Measurements from ENCODE around the gene SLC12A8.

The SLC12A8 gene

DNA sequence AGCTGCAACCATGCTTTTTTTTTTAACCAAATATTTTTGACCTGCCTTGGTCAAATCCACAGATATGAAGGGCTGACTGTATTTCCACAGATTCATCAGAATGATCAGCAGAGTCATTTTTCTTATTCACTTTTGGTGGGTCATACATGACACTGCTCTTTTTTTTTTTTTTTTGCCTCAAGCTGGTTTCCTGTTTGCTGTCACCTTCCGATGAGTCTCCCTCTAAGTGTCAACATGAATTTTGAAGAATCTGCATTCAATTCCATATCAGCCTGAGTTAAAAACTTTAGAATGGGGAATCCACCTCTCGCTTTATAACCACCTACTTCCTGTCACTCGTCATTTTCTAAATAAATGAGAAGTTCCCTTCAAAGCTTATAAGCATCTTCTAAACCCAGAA is 2.2 kb upstream of the SLC12A8 start:
- DNase-seq, result no peak

DNA sequence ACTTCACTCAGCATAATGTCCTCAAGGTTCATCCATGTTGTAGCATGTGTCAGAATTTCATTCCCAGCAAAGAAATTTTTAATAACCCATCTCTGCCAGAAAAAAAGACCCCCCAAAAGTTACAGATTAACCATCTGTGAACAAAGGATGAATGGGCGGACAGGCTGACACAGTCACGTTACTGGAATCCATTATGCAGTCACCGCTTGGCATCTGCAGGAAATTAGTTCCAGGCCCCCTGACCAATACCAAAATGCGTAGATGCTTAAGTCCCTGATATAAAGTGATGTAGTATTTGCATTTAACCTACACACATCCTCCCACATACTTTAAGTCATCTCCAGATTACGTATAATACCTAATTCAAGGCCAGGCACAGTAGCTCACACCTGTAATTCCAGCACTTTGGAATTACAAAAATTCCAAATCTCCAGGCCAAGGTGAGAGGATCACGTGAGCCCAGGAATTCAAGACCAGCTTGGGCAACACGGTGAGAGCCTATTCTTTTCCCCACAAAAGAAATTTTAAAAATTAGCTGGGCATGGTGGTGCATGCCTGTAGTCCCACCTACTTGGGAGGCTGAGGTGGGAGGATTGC is 1.5 kb upstream of the SLC12A8 start:
- DNase-seq, result no peak

DNA sequence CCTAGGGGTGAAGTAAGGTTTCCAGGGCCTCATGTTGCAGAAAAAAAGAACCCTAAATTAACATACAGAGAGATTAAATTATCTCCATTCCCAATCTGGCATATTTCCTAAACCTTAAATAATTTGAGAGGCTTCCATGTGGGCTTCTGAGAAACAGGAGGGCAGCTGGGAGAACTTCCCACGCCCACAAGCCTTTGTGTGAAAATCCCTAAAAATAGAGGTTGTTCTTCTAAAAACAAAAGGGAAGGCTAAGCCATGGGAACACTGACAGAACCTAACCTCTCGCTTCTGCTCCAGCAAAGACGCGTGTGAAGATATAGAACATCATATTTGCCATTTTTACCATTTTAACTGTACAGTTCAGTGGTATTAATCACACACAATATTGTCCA is 812 bp upstream of the SLC12A8 start:
- no peak for DNase-seq

DNA sequence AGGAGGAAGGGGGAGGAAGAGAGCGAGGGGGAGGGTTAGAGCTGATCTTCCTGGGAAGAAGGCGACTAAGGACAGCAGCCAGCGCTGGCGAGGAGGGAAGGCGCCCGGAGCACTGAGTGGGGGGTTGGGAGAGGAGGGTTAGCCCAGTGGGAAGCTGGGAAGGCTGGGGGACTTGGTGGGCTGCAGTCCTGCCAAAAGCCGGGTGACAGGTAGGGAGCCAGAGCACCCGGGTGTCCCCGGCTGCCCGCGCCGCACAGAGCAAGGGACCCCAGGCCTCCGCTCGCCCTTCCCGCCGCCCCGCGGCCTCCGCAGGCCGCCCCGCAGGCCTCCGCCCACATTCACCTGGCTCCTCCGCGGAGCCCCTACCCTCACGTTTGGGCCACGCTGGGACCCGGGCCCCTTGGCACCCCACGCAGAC is 448 bp downstream of the SLC12A8 start:
- no peak for DNase-seq

DNA sequence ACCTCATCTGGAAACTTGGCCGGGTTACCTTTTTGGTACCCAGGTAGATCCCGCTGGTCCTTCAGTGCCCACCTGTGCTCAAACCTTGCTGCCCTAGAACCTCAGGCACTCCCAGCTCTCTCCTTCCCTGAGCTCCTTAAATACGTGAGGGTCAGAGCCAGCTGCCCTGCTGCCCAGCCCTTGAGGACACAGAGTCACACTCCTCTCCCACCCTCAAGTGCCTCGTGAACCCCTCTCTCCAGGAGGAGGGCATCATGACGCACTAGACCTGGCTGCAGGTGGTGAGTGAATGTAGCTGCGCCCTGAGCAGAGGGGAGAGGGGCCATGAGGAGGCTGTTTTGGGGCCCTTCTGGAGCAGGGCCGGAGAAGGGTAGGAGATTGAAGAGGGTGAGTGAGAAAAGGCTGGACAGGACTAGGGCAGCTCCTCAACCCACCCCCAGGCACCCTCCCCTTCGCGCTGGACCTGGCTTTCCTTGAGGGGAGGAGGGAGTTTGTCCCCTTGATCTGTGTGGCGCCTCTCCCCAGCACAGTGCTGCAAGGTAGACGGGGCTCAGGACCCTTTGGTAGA is 941 bp downstream of the SLC12A8 start:
- DNase-seq, result no peak

DNA sequence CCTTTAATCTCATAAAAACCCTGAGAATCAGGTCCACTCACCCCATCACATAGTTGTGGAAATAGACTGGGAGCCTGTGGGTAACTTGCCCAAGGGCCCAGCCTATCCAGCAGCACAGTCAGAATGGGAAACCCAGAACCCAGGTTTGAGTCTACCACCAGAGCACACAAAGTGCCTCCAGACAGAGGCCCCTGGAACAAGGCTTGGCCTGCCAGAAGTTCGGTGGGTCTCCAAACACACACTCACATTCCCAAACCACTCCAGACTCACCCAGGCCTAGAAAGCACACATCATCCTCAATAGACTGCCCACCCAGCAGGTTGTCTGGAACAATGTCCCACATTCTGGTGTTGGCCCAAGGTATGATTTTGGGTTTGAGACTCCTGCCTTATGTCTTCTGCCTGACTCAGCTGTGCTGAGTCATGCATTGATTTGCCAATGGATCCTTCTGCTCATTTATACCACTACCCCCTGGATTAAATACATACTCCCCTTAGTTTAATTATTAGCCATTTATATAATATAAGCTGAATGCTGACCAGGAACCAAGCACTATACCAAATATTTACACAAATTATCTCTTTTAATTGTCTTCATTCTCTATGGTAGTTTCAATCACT is 4.5 kb downstream of the SLC12A8 start:
- no peak for DNase-seq

DNA sequence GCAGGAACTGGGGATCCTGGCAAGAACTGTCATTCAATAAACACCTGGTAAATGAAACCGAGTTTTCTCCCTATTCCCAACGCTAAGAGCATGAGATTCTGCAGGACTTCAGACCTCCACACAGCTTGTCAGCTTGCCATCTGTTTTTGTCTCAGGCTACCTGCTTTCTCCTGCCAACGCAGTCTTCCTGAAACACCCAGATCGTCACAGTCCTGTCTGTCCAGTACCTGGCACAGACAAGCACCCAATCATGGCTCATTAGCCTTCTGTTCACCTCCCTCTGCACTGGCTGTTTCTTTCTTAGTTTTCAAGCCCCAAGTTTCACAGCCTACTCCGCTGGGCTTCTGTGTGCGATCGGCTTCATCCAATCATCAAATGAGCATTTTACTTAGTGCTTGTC is 5.0 kb downstream of the SLC12A8 start:
- no peak for DNase-seq

DNA sequence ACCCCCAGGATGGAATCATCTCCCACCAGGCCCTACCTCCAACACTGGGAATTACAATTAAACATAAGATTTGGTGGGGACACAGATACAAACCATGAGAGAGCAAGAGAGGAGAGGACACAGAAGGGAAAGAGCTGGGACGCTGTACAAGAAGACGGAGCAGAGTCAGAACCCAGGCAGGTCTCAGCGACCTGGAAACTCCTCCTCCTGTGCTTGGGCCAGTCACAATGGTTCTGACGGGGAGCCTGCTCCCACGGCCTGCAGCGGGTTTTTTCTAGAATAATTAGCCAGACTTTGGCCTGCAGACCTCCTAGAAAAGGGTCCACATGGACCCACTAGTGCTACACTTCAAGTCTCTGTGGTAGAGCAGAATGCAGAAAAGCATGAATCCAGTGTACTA is 5.6 kb downstream of the SLC12A8 start:
- DNase-seq, result no peak

DNA sequence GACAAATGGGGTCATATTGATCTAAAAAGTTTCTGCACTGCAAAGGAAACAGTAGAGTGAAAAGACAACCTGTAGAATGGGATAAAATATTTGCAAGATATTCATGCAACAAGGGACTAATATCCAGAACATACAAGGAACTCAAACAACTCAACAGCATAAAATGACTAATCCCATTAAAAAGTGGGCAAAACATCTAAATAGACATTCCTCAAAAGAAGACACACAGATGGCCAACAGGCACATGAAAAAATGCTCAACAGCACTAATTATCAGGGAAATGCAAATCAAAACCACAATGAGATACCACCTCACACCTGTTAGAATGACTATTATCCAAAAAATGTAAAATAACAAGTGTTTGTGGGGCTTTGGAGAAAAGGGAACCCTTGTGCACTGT is 8.8 kb downstream of the SLC12A8 start:
- no peak for DNase-seq

DNA sequence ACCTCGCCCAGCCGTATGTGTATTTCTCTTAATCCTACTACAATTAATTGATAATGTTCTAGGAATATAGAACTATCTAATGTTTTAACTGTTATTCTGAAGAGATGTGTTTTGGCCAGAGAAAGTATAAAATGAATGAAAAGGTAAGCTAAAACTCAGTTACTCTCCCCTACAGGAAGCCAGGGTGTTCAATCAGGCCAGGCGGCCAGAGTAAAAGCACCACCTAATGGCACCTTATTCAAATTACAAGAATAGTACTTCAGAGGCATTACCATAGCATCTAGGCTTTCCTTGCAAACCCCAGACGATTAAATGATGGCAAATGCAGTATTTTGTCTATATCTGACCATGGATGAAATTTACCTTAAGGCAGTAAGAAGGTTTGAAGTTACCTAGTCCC is 10.4 kb downstream of the SLC12A8 start:
- DNase-seq, result no peak

DNA sequence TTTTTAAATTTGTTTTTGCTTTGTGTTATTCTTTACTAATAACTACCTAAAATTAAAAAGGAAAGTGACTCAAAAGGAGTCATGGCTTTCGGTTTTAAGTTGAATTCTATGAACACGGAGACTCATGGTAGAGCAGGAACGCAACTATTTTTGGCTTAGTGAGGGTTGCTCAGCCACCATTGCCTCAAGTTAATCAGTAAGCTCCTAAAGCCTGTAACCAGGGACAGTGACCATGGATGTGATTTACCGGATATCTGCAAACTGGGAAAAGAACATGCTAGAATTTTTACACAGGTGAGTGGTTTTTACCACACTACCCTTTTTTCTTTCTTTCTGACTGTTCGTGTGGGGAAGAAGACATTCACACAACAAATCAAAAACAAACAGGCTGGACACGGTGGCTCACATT is 11.8 kb downstream of the SLC12A8 start:
- no peak for DNase-seq

DNA sequence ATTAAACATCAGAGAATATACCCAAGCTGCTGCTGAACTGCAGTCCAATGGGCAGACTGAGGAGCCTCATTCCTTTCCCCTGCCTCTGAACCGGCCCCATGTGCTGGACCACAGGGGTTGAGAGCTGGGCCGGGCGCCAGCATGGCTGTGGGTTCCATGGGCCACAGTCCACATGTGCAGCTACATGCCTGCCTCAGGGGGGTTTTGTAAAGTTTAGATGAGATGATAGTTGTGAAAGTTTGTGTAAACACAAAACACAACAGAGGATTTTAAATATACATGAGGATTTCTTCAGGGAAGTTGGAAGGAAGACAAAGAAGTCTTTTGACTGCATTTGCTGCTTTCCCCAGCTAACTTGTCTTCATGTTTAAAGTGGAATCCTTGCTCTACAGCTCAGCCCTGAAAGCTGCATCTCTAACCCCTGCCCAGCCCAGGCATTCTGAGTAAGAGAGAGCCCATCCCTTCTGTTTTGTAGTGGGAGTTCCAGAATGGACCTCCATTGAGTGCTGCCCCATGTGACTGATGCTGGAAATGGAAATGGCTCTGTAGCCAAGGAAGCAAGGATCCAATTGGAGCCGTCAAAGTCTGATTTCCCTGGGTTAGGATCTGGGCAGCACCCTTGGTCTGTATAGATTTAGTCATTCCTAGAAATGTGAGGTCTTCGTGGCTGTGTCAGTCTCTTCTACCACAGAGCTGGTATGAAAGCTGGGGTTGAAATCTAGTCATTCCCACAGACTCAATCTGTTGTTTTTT is 17.5 kb downstream of the SLC12A8 start:
- DNase-seq, result no peak

DNA sequence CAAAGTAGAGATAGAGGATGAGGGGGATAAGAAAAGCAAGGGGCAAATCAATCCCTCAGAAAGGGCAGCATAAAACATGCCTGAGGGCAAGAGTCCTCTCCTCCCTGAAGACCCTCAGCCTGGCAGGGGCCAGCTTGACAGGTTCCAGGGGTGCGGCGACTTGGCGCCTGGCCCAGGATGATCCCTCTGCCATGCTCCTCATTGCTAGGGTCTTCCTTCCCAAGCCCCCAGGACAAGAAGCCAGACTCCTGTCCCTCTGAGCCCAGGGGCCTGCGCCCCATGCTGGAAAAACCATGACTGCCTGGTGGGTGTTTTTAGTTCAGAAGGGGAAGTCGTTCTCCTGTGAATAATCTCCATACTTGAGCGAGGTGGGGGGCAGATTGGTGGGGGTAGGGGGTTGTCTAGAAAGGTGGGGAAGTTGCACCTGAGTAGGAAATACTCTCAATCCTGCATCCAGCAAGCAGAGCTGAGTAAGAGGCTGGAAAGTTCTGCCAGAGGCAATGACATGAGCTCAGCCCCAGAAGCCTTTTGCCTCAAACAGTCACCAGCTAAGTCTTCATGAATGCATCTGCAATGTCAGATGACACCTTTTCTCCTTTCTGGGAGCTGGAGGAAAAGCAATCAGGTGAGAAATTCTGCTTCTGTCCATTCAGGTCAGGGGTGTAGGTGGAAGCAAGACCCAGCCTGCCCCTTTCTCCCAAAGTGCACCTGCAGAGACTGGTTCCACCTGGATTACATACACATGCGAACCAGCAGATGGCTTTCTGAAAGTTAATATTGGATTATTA is 18.3 kb downstream of the SLC12A8 start:
- DNase-seq, result no peak

DNA sequence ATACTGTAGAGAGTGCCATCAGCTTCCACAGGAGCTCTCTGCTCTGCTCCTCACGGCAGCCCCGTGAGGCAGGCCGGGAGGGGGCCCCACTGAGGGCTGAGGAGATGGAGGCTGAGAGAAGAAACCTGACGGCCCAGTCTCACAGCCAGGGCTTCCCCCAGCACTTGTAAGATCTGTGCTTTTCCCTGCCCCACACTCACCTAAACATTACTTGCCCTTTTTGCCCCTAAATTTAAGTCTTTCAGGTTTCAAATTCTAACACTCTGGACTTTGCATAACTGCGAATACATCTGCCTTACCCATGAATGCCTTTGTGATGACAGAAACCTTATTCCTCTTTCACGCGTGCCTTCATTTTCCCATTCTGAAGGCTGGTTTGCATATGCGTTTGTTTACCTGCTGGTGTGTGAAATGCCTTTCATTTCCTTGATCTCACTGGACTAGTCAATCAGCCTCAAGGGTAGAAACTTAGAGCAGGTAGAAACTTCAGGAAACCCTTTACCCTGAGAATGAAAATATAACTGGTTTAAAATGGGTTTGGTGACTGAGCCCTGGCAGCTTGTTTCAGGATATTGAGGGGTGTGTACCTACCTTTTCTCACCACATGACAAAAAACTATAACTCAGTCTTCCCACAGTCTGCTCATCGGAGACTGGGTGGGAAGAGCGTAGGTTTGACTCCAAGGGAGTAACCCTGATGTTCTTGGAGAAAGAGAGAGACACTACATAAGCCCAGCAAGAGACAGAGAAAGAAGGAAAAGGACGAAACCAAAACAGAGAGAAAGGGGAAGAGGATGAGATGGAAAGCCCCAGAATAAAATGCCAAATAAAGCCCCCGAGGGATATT is 20.1 kb downstream of the SLC12A8 start:
- DNase-seq, result no peak

DNA sequence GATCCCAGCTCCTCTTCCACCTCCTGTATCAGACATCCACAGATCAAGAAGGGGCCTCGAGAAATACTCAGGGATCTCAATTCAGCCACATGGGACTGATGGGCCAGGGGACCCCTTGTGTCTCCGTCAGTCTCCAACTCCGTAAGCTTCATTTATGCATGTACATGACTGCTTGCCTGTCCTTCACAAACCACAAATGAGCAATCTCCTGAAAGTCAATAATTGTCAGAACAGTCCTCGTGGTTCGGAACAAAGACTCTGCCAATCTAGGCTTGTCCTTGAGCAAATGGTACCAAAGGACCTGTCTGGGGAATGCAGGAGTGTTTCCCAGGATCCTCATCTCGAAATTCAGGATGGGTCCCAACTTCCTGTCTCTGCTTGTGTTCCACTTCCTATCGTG is 20.8 kb downstream of the SLC12A8 start:
- no peak for DNase-seq

DNA sequence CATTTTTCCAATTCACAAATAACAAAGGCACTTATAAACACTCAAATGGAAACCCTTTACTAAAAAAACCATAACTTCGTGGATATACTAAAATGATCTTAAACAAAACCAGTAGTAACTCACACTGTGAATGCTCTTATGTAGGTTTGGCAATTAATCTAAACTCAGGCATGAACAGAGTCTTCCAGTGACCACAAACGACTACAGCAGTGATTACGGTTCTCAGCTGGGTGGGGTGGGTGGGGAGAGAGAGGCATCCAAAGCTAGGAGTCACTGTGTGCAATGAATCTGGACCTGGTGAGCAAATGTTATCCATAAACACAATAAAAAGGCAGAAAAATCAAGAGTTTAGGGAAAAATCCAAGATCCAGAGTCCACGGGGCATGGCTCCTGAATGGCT is 21.3 kb downstream of the SLC12A8 start:
- no peak for DNase-seq

DNA sequence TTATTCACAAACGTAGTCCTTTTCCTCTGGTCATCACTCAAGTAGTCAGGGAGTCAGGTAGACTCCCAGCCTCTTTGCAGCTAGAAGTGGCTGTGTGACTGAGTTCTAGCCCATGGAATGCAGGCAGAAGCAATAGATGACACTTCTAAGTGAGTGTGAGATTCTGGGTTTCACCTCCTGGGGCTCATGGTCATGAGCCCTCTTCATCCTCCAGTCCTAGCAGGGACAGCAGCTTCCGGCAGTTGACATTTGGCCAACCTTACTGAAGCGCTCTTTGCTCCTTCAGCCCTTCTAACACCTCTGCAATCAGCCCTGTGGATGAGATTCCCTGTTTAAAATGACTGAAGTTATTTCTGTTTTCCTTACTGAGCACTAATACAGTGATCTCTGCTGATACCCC is 21.8 kb downstream of the SLC12A8 start:
- no peak for DNase-seq

DNA sequence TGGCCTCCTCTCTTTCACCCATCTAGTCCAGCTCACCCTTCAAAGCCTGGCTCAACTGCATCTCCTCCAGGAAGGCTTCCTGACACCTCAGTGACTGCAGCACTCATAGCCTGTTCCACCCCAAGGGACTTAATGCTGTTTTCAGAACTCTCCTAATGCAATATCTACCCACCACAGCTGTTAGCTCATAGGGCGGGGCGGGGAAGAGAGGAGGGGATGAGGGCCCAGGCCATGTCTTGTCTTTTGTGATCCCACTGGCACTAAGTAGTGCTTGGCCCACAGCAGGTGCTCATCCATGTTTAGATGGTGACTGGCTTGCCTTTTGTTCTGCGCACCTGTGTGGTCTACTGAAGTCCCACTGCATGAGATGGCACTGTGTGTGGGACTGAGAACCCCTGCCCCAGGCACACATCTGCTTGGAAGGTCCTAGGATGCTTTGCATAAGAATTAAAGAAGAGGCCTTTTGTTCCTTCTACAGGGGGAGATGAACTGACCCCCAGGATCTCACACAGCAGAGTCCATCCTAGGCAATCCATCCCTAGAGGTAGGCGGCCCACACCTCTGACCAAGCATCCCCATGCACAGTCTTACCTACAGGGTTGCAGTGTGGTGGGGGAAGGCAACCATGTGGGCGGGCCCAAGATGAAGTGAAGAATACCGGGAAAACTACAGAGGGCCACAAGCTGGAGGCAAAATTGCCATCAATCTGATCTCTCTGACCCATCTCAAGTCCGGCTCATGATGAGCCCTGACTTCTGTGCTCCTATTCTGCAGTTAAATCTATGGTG is 23.0 kb downstream of the SLC12A8 start:
- no peak for DNase-seq

DNA sequence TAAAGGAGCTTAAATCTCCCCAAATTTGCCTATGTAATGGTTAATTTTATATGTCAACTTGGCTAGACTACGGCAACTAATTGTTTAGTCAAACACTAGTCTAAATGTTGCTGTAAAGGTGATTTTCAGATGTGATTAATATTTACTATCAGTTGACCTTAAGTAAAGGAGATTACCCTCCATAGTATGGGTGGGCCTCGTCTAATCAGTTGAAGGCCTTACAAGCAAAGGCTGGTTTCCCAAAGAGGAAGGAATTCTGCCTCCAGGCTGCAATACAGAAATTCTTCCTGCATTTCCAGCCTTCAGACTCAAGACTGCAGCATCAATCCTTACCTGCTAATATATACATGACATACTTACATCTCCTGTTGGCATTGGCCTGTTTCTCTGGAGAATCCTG is 23.6 kb downstream of the SLC12A8 start:
- DNase-seq, result no peak

DNA sequence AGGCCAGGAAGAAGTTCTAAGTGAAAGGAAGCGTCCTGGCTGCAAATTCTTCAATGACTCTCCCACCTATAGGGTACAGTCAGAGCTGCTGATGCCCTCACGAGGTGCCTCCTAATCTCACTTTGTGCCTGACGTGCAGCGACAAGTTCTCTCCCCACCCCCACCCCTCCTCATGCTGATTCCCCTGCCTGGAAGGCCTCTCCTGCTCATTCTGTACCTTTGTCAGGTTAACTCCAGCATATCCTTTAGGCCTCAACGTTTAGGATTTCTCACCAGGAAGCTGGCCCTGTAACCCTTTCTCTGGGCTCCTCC is 25.0 kb downstream of the SLC12A8 start:
- no peak for DNase-seq

DNA sequence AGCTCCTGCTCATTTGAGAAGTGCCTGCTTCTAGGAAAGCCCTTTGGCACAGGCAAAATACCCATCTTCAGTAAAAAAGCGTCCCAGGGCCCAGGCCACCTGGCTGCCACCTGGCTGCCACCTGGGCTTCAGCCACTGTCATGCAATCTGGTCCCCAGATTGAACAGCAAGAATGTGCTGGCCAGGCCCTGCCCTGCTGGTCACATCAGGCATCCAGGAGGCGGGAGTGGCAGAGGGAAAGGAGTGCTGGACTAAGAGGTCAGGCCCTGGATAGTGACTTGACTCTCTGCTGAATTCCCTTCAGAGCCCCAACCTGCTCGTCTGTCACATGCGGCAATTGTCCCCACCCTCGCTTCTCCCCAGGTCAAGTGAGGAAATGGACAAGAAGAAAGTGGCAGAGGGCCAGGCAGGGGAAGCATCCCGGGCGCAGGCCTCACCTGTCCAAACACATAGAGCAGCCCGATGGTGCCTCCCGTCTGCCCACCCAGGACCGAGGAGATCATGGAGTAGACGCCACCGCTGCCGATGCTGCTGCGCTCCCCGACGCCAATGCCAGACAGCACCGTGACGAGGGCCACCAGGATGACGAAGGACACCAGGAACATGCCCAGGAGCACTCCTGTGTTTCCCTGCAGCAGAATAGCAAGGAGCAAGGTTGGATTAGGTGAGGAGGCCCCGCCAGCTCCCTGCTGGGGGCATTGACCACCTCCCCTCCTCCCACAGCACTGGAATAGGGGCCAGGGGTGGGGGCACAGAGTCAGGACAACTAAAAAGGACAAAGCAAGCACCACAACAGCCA is 25.5 kb downstream of the SLC12A8 start:
- no peak for DNase-seq
